ENCODE measurements around the gene INPP5E. TPM values are rescaled to one million over a fixed set of nuclear protein-coding genes. Genes with fewer than 3 reads are reported as not detected.

INPP5E gene
- total and polyA plus RNA-seq, 2 experiments from 2014 or later: 5.3 to 7.1 TPM

DNA sequence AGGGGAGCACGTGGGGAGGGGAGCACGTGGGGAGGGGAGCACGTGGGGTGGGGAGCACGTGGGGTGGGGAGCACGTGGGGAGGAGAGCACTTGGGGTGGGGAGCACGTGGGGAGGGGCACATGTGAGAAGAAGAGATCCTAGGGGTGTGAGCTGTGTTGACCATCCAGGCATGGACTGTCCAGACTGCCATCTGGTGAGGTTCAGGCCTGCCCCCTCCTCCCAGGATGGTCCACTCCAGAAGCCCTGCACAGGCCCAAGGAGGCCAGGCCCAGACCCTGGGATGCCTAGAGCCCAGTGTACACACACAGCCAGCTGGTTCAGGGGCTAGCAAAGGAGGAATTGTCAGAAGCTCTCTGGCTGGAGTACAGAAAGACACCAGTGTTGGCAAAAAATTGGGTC is 42.0 kb downstream of the INPP5E start:
- DNase-seq (ENCODE audit: low spot score): no peak
- H3K79me2 ChIP-seq: peaks cover 27% of the 10 kb centered on the region
- H3K4me2 ChIP-seq: no peak overlapping the region
- no peaks in the 10 kb centered on the region for H3K36me3 ChIP-seq (replicated peaks; ENCODE audit: insufficient read depth, low read depth)
- TF ChIP-seq, protein P1, sequence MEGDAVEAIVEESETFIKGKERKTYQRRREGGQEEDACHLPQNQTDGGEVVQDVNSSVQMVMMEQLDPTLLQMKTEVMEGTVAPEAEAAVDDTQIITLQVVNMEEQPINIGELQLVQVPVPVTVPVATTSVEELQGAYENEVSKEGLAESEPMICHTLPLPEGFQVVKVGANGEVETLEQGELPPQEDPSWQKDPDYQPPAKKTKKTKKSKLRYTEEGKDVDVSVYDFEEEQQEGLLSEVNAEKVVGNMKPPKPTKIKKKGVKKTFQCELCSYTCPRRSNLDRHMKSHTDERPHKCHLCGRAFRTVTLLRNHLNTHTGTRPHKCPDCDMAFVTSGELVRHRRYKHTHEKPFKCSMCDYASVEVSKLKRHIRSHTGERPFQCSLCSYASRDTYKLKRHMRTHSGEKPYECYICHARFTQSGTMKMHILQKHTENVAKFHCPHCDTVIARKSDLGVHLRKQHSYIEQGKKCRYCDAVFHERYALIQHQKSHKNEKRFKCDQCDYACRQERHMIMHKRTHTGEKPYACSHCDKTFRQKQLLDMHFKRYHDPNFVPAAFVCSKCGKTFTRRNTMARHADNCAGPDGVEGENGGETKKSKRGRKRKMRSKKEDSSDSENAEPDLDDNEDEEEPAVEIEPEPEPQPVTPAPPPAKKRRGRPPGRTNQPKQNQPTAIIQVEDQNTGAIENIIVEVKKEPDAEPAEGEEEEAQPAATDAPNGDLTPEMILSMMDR (IDR thresholded peaks at IDR 0.05; ENCODE audit: poor library complexity): no peak
- no peak for TF ChIP-seq EZH2 (IDR thresholded peaks at IDR 0.05; ENCODE audit: borderline replicate concordance)
- TF ChIP-seq EZH2phosphoT487 (IDR thresholded peaks at IDR 0.05; ENCODE audit: low read depth, severe bottlenecking, unreplicated experiment): no peak
- no peak overlapping the region for H2AFZ ChIP-seq
- H3K4me3 ChIP-seq: no peak overlapping the region
- H3K27ac ChIP-seq: no peak overlapping the region
- no peaks in the 10 kb centered on the region for H3K9me3 ChIP-seq (ENCODE audit: low read depth)
- H3K9me2 ChIP-seq (replicated peaks; ENCODE audit: insufficient read depth): no peaks in the 10 kb centered on the region
- H3K27me3 ChIP-seq: no peaks in the 10 kb centered on the region
- WGBS (ENCODE audit: low lambda C conversion rate, missing lambda C conversion rate): no CpG with 5 or more reads among the region's 6 CpGs
- no peaks in the 10 kb centered on the region for H4K20me1 ChIP-seq (ENCODE audit: insufficient read depth, poor library complexity, severe bottlenecking)
- H3K4me1 ChIP-seq (ENCODE audit: insufficient read depth): peaks cover 11% of the 10 kb centered on the region

DNA sequence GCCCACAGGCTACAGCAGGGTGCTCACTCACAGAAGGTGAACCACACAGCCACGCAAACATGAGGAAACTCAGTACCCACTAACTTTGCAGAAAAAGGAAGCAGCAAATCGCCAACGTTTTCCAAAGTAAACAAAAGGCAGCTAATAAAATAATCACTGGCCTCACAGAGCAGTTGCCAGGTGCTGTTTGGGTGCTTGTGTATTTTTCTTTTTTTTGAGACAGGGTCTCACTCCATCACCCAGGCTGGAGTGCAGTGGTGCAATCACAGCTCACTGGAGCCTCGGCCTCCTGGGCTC is 43.5 kb downstream of the INPP5E start:
- Histone ChIP-seq H3K4me2 (no peak overlapping the region), H3K36me3 (replicated peaks; ENCODE audit: insufficient read depth, low read depth) (no peaks in the 10 kb centered on the region), H3K4me1 (ENCODE audit: insufficient read depth) (peaks cover 11% of the 10 kb centered on the region), H3K4me3 (no peak overlapping the region), H3K27ac (no peak overlapping the region), H3K9me3 (ENCODE audit: low read depth) (no peaks in the 10 kb centered on the region), H4K20me1 (ENCODE audit: insufficient read depth, poor library complexity, severe bottlenecking) (no peaks in the 10 kb centered on the region), H2AFZ (no peak overlapping the region), H3K9me2 (replicated peaks; ENCODE audit: insufficient read depth) (no peaks in the 10 kb centered on the region), H3K27me3 (no peaks in the 10 kb centered on the region), H3K79me2 (peaks cover 27% of the 10 kb centered on the region)
- TF ChIP-seq EZH2 (IDR thresholded peaks at IDR 0.05; ENCODE audit: borderline replicate concordance) (no peak), EZH2phosphoT487 (IDR thresholded peaks at IDR 0.05; ENCODE audit: low read depth, severe bottlenecking, unreplicated experiment) (no peak)
- WGBS (ENCODE audit: low lambda C conversion rate, missing lambda C conversion rate): 88% methylated on average over 4 of the region's 4 CpGs
- DNase-seq (ENCODE audit: low spot score): no peak

DNA sequence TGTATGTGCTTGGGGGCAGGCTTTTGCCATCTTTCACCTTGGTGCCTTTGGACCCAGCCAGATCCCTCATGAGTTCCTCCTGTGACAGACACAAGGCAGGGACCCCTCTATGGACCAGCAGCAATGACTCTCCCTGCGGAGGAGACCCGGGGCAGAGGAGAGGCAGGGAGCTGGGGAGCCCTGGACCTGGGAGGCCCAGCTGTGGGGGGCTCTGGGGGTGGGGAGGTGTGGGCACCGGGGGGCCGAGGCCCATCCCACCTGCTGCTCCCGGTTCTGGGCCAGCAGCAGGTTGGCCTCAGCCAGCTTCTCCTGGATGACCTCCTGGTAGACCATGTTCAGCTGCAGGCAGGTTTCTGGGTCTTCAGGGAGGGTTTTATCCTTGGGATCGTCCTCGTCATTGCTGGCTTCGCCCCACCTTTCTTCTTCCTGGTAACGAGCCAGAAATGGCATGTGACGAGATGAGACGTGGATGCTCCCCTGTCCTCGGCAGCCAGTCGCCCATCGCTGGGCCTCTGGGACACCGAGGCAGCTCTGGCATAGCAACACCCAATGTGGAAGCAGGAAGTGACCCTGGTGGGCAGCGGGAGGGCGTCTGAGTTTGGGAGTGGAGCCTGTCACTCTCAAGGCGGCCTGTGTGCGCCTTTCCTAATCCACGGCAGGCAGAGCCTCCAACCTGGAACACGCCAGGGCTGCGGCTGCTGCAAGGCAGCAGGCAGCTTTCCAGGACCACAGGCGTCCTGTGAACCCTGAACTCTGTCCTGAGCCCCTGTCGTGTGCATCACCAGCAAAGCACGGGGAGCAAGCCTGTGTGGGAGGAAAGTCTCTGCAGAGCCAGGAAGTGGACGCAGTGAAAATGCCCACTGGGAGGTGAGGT is 44.1 kb downstream of the INPP5E start:
- no peaks in the 10 kb centered on the region for H3K36me3 ChIP-seq (replicated peaks; ENCODE audit: insufficient read depth, low read depth)
- no peak overlapping the region for H3K4me2 ChIP-seq
- peaks cover 11% of the 10 kb centered on the region for H3K4me1 ChIP-seq (ENCODE audit: insufficient read depth)
- no peak overlapping the region for H2AFZ ChIP-seq
- peaks cover 27% of the 10 kb centered on the region for H3K79me2 ChIP-seq
- no peaks in the 10 kb centered on the region for H3K9me3 ChIP-seq (ENCODE audit: low read depth)
- H3K4me3 ChIP-seq: no peak overlapping the region
- no peaks in the 10 kb centered on the region for H3K9me2 ChIP-seq (replicated peaks; ENCODE audit: insufficient read depth)
- no peak overlapping the region for H3K27ac ChIP-seq
- no peak for DNase-seq (ENCODE audit: low spot score)
- 95% methylated on average over 23 of the region's 26 CpGs for WGBS (ENCODE audit: low lambda C conversion rate, missing lambda C conversion rate)
- no peaks in the 10 kb centered on the region for H4K20me1 ChIP-seq (ENCODE audit: insufficient read depth, poor library complexity, severe bottlenecking)
- TF ChIP-seq EZH2 (IDR thresholded peaks at IDR 0.05; ENCODE audit: borderline replicate concordance) (no peak), EZH2phosphoT487 (IDR thresholded peaks at IDR 0.05; ENCODE audit: low read depth, severe bottlenecking, unreplicated experiment) (no peak)
- TF ChIP-seq, protein P1 (IDR thresholded peaks at IDR 0.05; ENCODE audit: poor library complexity): no peak
- no peaks in the 10 kb centered on the region for H3K27me3 ChIP-seq

DNA sequence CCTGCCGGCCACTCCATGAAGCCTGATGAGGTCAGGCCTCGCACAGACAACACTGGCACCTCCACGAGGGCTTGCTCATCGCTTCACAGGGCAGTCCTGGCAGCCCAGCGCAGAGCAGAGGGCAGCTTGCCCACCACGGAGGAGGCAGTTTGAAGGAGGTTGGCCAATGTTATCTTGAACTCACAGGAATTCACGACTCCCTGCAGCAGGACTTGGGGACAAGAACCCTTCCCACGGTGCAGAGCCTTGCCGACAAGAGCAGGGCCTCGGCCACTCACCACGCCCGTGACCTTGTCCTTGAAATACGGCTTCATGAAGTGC is 44.7 kb downstream of the INPP5E start:
- DNase-seq (ENCODE audit: low spot score): no peak
- Histone ChIP-seq H3K36me3 (replicated peaks; ENCODE audit: insufficient read depth, low read depth) (no peaks in the 10 kb centered on the region), H3K9me2 (replicated peaks; ENCODE audit: insufficient read depth) (no peaks in the 10 kb centered on the region)

More for the DNA sequence above, 44.7 kb downstream of the INPP5E start:
- Histone ChIP-seq H3K4me2 (no peak overlapping the region), H3K27me3 (no peaks in the 10 kb centered on the region), H3K27ac (no peak overlapping the region), H3K4me1 (ENCODE audit: insufficient read depth) (peaks cover 7% of the 10 kb centered on the region), H3K9me3 (ENCODE audit: low read depth) (no peaks in the 10 kb centered on the region), H3K4me3 (no peak overlapping the region), H2AFZ (no peak overlapping the region), H3K79me2 (peaks cover 27% of the 10 kb centered on the region), H4K20me1 (ENCODE audit: insufficient read depth, poor library complexity, severe bottlenecking) (no peaks in the 10 kb centered on the region)
- WGBS (ENCODE audit: low lambda C conversion rate, missing lambda C conversion rate): 94% methylated on average over 13 of the region's 13 CpGs
- TF ChIP-seq EZH2phosphoT487 (IDR thresholded peaks at IDR 0.05; ENCODE audit: low read depth, severe bottlenecking, unreplicated experiment) (no peak), EZH2 (IDR thresholded peaks at IDR 0.05; ENCODE audit: borderline replicate concordance) (no peak)
- TF ChIP-seq, protein P1 (IDR thresholded peaks at IDR 0.05; ENCODE audit: poor library complexity): no peak
